Kidney epithelial cell (primary cell): Measurements from ENCODE around the gene CTTN. TPM values are rescaled to one million over a fixed set of nuclear protein-coding genes. Genes with fewer than 3 reads are reported as not detected.

Experiments used
- DNase-seq: peaks from one replicate; pipeline ENCODE4 v3.0.0-alpha.2; 2010; ENCODE audit warnings: low read depth
- H3K27me3 ChIP-seq: 2 replicates; pipeline ENCODE4 v1.6.0; 2011; ENCODE audit warnings: low read length; ENCODE audit not compliant: control insufficient read depth, insufficient read depth
- H3K36me3 ChIP-seq: 2 replicates; pipeline ENCODE4 v1.5.1; 2011; ENCODE audit warnings: low read length; ENCODE audit not compliant: control insufficient read depth, insufficient read depth
- H3K4me3 ChIP-seq: 2 replicates; pipeline ENCODE4 v1.5.1; 2011; ENCODE audit warnings: low read depth, mild to moderate bottlenecking, control low read depth, low read length
- CTCF ChIP-seq: IDR thresholded peaks from 2 replicates; pipeline ENCODE4 v1.5.1; 2011; ENCODE audit warnings: mild to moderate bottlenecking, moderate library complexity, low read length, control low read depth, inconsistent platforms; ENCODE audit not compliant: insufficient read depth, poor library complexity, severe bottlenecking
- total RNA-seq: library from RNA; depleted of rRNA; stranded (reverse); fragments of >200 nt; gene quantifications from 2 replicates; pipeline ENCODE4 v1.2.3, GENCODE V29; 2015

Gene CTTN
- total RNA-seq, result 296 and 324 TPM in 2 replicates

- no peak for TF ChIP-seq CTCF
- peak within 1 kb of the TSS; percentile 96 for H3K4me3 ChIP-seq
- H3K27me3 ChIP-seq, result no peaks in the 10 kb centered on the region
- no peaks in the 10 kb centered on the region for H3K36me3 ChIP-seq
- peak; percentile 28 for DNase-seq
Observed at GRCh38 chr11:70397983-70398833, at the start of gene CTTN. Gene CTTN (plus strand): TSS chr11:70398529. CDS start chr11:70407298, 8,769 bp downstream.

DNA sequence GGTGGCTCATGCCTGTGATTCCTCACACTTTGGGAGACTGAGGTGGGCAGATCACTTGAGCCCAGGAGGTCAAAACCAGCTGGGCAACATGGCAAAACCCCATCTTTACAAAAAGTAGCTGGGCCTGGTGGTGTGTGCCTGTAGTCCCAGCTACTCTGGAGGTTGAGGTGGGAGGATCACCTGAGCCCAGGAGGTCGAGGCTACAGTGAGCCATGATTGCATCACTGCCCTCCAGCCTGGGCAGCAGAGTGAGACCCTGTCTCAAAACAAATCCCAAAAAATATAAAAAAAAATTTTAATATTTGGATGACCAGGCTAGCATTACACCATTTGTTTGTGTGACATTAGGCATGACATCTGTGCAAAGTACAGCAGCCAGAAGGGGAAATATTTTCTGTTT is 49.7 kb upstream of the CTTN start:
- TF ChIP-seq CTCF, result no peak
- DNase-seq, result no peak
- peaks cover 5% of the 10 kb centered on the region for H3K36me3 ChIP-seq
- no peaks in the 10 kb centered on the region for H3K27me3 ChIP-seq
- no peak overlapping the region for H3K4me3 ChIP-seq

DNA sequence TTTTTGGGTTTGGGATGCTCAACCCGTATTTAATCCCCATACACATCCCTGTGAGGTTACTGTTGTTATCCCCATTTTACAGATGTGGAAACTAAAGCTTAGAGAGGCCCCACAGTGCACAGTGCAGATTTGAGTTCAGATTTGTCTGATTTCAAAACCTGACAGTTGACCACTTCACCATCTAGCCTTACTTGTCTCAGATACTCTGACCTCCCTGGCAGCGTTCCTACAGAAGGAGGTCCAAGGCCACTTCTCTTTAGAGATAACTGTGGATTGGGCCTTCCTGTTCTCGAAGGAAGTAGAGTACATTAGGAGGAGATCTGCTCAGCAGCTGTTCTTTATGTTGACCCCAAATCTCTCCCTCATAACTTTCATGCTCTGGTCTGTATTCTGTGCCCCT is 46.7 kb upstream of the CTTN start:
- no peak overlapping the region for H3K4me3 ChIP-seq
- no peaks in the 10 kb centered on the region for H3K27me3 ChIP-seq
- H3K36me3 ChIP-seq, result peaks cover 2% of the 10 kb centered on the region
- DNase-seq, result no peak
- TF ChIP-seq CTCF, result no peak

DNA sequence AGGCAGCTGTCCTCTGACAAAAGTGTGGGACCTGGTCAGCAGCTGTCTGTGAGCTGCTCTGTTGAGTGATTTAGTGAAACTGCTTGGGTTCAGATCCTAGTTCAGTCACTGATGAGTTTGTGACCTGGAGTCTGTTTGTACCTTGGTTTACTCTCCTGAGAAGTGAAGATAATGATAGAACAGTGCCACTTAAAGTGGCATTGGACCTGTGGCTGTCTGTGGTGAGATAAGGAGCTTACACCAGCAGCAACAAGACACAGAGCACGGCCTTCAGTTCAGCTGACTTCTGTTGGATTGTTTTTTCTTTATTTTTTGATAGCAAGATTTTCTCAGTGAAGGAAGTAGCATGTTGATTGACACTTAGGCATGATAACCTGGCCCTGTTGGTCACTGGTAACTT is 46.2 kb upstream of the CTTN start:
- H3K36me3 ChIP-seq, result peaks cover 2% of the 10 kb centered on the region

DNA sequence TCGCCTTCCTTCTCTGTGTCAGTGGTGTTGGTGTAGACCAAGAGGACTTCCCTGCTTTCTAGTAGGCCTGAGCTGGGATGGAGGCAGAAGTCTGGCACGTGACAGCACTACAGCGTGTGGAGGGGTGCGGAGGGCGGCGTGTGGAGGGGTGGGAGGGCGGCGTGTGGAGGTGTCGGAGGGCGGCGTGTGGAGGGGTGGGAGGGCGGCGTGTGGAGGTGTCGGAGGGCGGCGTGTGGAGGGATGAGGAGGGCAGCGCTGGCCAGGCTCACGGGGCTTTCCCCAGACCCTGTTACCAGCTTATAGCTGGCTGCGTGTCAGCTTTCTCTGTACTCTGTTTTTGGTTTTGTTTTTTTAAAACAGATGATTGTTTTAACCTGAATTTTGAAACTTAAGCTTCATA is 45.7 kb upstream of the CTTN start:
- Histone ChIP-seq H3K36me3 (peaks cover 2% of the 10 kb centered on the region), H3K4me3 (no peak overlapping the region), H3K27me3 (no peaks in the 10 kb centered on the region)
- DNase-seq, result no peak
- no peak for TF ChIP-seq CTCF

More for the DNA sequence above, 46.2 kb upstream of the CTTN start:
- H3K27me3 ChIP-seq, result no peaks in the 10 kb centered on the region
- DNase-seq, result no peak
- H3K4me3 ChIP-seq, result no peak overlapping the region
- TF ChIP-seq CTCF, result no peak

DNA sequence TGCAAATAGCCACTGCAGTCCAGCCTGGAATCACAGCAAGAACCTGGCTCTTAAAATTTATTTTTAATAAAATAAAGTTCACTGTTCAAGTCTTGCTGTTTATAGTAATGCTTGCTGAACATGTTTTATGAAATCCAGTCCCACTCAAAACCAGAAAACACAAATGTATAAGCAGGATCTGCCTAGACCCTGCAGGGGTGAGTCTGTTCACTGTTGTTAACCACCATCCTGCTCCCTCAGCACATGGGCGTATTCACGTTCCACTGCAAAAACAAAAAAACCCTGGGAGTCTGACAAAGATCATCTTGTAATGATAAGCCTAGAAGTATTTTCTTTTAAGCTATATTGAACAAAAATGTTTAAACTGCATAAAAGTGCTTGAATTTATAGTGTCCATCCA is 45.0 kb upstream of the CTTN start:
- Histone ChIP-seq H3K36me3 (peaks cover 2% of the 10 kb centered on the region), H3K27me3 (no peaks in the 10 kb centered on the region), H3K4me3 (no peak overlapping the region)
- no peak for TF ChIP-seq CTCF
- no peak for DNase-seq
